ENCODE data around the gene TRAPPC2L.

The TRAPPC2L gene

DNA sequence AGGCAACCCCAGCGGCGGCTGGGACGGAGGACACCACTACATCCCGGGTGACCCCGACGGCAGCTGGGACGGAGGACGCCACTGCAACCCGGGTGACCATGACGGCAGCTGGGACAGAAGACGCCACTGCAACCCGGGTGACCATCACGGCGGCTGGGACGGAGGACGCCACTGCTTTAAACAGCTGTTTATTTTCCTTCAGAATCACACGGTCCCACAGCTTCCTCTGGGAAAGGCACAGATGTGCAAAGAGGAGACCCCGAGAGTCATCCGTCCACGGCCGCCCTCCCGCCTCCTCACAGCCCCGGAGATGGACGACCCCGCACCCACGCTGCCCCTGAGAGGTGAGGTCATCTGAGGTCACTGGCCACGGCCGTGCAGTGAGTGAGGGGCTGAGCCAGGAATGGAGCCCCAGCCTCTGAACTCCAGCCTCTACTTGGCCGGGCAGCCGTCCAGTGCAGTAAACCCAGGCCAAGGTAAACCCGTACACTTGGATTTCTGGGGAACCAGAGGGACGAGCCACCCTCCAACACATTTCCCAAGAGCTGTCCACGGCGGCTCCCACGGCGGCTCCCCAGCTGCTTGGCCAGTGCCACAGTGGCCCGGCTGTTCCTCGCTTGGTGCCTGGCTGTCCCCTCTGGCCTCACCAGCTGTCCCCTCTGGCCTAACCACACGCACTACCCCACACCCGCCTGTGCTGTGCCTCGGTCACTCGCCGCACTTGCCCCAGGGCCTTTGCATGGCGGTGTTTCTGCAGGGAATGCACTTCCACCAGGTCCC is 52.7 kb downstream of the TRAPPC2L start:
- DNase-seq (ENCODE audit: low read depth): no peak

DNA sequence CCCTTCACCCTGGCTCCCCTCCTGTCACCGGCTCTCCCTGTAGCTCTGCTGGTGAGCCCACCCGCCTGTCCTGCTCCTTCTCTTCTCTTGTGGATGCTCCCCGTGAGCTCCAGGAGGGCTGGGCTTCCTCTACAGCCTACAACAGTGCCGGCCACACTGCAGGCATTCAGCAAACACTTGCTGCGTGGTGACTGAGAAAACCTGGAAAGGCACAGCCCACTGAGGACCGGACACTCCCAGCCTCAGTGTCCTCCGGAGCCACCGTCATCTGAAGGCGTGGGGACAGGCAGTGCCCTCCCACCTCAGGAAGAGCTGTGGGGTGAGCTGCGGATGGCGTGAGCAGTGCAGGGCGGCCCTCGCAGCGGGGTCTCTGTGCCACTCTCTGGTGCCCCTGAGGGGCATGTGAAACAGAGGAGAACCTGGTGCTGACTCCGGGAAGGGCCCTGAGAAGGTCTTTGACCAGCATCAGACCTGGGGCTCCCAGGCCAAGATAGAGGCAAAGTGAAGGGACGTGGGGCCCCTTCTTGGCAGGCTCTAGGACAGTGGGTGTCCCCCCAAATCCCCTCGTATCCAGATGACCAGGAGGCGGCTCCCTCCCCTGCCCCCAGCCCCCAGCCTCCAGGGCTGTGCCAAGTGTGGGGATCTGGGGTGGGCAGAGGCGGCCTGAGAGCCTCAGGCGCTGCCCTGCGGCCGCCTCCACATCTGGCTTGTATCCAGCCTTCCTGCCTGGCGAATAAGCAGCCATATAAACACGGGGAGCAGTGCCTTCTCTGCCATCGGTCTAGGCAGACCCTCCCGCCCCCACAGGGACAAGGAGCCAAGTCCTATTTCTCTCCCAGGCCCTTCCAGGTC is 53.6 kb downstream of the TRAPPC2L start:
- DNase-seq (ENCODE audit: low read depth): no peak

DNA sequence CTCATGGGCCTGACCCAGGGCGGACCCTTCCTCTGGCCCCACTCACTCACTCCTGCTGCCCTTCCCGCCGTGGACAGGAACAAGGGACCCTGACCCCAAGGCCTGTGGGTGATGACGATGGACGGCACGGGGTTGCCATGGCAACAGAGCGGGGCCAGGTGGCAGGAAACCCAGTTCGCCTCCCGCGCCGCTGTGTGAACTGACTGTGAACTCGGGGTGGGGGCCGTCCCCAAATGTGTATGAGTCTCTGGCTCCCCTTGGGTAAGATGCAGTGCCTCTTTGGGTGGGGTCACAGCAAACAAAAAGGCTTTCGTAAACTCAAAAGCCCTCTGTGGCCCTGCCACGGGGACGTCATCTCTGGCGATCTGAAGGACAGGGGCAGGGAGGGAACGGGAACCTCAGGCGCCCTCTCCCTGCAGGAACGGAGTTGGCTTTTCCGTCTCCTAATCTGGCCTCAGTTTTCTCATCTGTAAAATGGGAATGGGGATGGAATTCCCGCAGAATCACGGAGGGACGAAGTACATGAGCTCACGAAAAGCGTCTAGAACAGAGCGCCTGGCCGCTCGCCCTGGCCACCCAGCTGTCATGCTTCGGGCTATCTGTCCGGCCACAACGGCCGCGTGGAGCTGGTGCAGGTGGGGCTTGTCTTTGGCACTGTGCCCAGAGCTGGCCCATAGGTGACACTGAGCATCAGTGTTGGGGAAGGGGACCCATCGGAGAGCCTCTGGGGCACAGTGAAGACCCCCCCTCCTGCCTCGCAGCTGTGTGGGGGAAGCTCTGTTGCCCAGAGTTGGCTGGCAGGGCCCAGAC is 54.4 kb downstream of the TRAPPC2L start:
- no peak for DNase-seq (ENCODE audit: low read depth)

DNA sequence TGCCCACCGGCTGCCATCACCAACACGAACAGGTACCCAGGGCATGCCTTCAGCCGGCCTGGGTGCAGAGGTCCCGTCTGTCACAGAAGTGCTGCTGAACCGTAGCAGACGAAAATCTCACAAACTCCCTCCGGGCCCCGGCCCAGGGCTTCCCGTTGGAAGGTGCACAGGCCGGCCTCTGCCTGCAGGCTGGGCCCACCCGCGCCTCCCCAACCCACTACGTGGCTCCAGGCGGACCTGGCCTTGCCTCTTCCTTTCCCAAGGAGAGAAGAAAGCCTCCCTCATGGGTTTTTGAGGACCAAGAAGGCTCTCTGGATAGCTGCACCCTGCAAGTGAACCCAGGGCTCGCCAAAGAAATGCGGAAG is 55.0 kb downstream of the TRAPPC2L start:
- DNase-seq (ENCODE audit: low read depth): no peak

All from non-pigmented ciliary epithelial cell (primary cell).